GM12873 (cell line): ENCODE measurements around the gene RLN3.

Experiments used
- TF ChIP-seq, protein P1 (sequence below): IDR thresholded peaks from 2 replicates; pipeline ENCODE4 v1.5.1; 2012; ENCODE audit warnings: low read depth, mild to moderate bottlenecking, moderate library complexity, low read length, control low read depth; ENCODE audit not compliant: insufficient read depth; ENCODE audit errors: missing control alignments

RLN3 gene

DNA sequence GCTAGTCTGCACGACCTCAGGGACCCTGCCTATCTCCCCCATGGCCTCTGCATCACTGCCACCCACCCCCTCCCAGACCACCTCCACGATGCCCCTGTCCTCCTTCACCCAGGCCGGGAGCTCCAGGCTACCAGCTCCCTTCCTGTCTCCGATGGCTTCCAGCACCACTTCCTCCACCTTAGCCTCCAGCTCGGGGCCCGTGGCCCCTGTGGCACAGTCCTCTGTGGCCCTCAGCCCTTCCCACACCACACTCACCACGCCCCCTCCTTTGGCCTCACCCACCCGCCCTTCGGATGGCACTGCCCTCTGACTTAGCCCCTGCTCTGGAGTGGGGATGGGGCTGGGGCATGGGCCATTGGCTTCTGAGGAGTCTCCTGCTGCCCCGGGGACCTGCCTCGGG lies 26.8 kb downstream of the RLN3 start:
- TF ChIP-seq, protein P1, sequence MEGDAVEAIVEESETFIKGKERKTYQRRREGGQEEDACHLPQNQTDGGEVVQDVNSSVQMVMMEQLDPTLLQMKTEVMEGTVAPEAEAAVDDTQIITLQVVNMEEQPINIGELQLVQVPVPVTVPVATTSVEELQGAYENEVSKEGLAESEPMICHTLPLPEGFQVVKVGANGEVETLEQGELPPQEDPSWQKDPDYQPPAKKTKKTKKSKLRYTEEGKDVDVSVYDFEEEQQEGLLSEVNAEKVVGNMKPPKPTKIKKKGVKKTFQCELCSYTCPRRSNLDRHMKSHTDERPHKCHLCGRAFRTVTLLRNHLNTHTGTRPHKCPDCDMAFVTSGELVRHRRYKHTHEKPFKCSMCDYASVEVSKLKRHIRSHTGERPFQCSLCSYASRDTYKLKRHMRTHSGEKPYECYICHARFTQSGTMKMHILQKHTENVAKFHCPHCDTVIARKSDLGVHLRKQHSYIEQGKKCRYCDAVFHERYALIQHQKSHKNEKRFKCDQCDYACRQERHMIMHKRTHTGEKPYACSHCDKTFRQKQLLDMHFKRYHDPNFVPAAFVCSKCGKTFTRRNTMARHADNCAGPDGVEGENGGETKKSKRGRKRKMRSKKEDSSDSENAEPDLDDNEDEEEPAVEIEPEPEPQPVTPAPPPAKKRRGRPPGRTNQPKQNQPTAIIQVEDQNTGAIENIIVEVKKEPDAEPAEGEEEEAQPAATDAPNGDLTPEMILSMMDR, result no peak

GRCh38 chr19:14055396-14055795 lies 27.4 kb downstream of the RLN3 start:
- TF ChIP-seq, protein P1, result no peak

DNA sequence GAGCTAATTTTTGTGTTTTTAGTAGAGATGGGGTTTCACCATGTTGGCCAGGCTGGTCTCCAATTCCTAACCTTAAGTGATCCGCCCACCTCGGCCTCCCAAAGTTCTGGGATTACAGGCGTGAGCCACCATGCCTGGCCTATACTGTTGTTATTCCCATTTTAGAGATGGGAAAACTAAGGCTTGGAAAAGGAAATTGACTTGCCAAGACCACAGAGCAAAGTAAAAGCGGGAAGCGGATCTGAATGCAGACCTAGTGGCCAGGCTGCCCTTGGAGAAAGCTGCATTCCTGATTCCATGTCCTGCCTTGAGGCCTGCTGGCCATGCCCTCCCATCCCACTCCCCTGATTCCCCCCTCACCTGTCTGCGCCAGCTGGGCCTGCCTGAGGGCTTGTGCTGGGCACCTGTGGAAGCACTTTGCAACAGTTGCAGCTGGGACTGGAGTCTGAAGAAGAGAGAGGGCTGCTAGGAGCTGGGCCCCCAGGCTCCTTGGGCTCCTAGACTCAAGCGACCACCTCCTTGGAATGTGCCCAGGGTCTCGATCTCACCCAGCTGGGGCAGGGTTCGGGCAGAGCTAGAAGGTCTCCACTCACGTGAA lies 28.2 kb downstream of the RLN3 start:
- TF ChIP-seq, protein P1, result no peak

DNA sequence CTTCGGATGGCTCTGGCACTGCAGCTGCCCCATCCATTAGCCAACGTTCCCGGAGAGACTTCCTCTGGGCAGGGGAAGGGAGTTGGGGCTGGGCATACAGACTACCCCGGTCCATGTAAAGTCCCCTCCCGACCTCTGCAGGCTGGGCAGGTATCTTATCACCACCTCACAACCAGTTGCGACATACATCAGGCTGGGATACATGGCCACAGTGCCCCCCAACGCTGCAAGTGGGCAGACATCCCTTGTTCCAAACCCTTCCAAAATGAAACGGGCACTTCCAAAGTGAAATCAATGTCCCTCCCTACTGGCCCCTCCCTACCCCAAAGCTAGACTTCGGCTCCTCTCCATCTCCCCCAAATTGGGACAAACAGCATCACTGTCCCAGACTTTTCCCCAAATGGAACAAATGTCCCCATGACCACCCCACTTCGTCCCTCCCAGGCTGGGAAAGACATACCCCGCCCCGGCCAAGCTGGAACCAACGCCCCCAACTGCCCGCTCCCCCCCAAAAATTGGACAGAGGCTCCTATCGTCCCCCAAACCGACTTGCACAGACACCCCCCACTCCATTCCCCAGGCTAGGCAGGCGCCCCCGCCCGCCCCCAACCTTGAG lies 28.9 kb downstream of the RLN3 start:
- TF ChIP-seq, protein P1, result no peak

DNA sequence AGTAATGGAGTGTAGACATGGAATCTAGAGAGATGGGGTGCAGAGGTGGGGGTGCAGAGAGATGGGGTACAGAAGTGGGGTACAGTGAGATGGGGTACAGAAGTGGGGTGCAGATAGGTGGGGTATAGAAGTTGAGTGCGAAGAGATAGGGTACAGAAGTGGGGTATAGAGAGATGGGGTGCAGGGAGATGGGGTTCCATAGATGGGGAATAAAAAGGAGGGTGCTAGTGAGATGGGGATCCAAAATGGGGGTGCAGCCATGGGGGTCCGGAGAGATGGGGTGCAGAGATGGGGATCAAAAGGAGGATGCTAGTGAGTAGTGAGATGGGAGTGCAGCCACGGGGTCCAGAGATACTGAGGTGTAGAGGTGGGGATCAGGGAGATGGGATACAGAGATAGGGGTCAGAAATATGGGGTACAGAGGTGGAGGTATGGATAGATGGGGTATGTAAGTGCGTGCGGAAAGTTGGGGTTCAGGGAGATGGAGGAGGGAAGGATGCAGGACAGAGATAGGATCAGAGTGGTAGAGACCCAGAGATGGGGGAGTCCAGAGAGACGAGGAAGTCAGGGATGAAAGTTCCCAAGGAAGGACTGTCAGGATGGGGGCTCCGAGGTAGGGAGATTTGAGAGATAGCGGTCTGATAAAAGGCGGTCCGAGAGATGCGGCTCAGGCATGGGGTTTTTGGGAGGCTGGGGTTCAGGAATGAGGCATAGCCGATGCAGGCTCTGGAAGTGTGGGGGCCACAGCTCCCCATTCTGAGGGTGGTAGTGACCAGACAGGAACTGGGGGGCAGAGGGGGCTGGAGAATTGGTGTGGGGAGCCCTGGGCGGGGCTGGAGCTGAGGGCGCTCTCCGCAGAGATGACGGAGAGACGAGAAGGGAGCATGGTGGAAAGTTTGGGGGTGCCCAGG lies 30.5 kb downstream of the RLN3 start:
- TF ChIP-seq, protein P1, result no peak

DNA sequence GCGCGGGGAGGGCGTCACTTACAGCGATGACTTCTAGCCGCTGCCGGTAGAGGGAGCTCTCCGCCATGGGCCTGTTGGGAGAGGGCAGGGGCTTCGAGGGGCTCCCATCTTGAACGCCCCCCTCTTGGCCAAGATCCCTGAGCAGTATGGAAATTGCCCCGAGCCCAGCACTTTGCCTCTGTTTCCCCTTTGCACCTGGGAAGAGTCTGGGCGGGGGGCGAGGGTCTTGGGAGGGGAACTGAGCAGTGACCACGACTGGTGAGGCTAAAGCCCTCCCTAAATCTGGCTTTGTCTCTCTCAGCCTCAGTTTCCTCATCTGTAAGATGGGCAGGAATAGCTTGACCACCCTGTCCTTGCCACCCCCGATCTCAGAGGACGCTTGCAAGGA lies 31.1 kb downstream of the RLN3 start:
- TF ChIP-seq, protein P1, result peak; percentile 86

GRCh38 chr19:14059652-14060155 lies 31.8 kb downstream of the RLN3 start:
- TF ChIP-seq, protein P1, result no peak
